A549 (cell line): Measurements from ENCODE around the gene AUTS2.

Experiments
- EHMT2 ChIP-seq: fragments of 200-600 bp; sonication (generic); IDR thresholded peaks from 2 replicates; pipeline ENCODE4 v1.6.1; 2016; ENCODE audit warnings: antibody characterized with exemption, low read depth, mild to moderate bottlenecking, moderate library complexity
- HEYL ChIP-seq: fragments of 250-450 bp; sonication (Bioruptor Pico); IDR thresholded peaks from 2 replicates; pipeline ENCODE4 v1.8.0; 2021; ENCODE audit warnings: mild to moderate bottlenecking, moderate library complexity
- MYC ChIP-seq: IDR thresholded peaks from 2 replicates; pipeline ENCODE4 v1.6.1; 2012; ENCODE audit warnings: mild to moderate bottlenecking, inconsistent platforms, low read length, improper control_type of control experiment, borderline replicate concordance
- POLR2A ChIP-seq: IDR thresholded peaks from 2 replicates; pipeline ENCODE4 v1.6.1; 2012; ENCODE audit warnings: mild to moderate bottlenecking, low read length
- SMC3 ChIP-seq: fragments of >200 bp; sonication (Bioruptor Twin); formaldehyde crosslinking; IDR thresholded peaks from 3 replicates; pipeline ENCODE4 v1.6.1; 2018; ENCODE audit warnings: inconsistent platforms
- TF ChIP-seq, protein P1 (sequence below): fragments of >200 bp; sonication (Bioruptor Twin); formaldehyde crosslinking; IDR thresholded peaks from 3 replicates; pipeline ENCODE4 v1.5.1; 2016
- TF ChIP-seq, protein P2 (sequence below): fragments of >200 bp; sonication (Bioruptor Twin); formaldehyde crosslinking; IDR thresholded peaks from 3 replicates; pipeline ENCODE4 v1.6.1; 2016
- TF ChIP-seq, protein P3 (sequence below): fragments of 200-600 bp; sonication (generic); IDR thresholded peaks from 2 replicates; pipeline ENCODE4 v1.6.1; 2016; ENCODE audit warnings: antibody characterized with exemption, mild to moderate bottlenecking, moderate library complexity
- TF ChIP-seq, protein P4 (sequence below): IDR thresholded peaks from 2 replicates; pipeline ENCODE4 v1.6.1; 2012

DNA sequence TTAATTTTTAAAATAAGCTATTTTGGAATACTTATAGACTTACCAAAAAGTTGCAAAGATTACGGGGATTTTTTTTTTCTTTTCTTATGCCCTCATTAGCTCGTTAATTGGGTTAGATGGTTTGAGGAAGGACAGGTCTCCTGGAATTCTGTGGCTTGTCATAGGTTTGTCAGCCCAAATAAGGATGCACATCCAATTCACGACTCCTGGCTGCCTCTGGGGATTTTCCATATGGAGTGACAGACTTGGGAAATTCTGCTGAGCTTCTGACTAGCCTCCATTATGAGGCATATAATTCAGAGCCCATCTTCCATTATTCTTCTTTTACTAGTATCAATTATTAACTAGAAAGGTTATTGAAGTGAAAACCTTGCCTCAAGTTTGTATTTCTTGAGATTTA is 102.1 kb downstream of the AUTS2 start:
- TF ChIP-seq, protein P1, sequence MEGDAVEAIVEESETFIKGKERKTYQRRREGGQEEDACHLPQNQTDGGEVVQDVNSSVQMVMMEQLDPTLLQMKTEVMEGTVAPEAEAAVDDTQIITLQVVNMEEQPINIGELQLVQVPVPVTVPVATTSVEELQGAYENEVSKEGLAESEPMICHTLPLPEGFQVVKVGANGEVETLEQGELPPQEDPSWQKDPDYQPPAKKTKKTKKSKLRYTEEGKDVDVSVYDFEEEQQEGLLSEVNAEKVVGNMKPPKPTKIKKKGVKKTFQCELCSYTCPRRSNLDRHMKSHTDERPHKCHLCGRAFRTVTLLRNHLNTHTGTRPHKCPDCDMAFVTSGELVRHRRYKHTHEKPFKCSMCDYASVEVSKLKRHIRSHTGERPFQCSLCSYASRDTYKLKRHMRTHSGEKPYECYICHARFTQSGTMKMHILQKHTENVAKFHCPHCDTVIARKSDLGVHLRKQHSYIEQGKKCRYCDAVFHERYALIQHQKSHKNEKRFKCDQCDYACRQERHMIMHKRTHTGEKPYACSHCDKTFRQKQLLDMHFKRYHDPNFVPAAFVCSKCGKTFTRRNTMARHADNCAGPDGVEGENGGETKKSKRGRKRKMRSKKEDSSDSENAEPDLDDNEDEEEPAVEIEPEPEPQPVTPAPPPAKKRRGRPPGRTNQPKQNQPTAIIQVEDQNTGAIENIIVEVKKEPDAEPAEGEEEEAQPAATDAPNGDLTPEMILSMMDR, result no peak
- TF ChIP-seq EHMT2 (no peak), SMC3 (no peak), MYC (no peak), HEYL (CRISPR knock-in tag) (no peak), POLR2A (no peak)
- TF ChIP-seq, protein P2, sequence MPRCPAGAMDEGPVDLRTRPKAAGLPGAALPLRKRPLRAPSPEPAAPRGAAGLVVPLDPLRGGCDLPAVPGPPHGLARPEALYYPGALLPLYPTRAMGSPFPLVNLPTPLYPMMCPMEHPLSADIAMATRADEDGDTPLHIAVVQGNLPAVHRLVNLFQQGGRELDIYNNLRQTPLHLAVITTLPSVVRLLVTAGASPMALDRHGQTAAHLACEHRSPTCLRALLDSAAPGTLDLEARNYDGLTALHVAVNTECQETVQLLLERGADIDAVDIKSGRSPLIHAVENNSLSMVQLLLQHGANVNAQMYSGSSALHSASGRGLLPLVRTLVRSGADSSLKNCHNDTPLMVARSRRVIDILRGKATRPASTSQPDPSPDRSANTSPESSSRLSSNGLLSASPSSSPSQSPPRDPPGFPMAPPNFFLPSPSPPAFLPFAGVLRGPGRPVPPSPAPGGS, result no peak
- TF ChIP-seq, protein P3, sequence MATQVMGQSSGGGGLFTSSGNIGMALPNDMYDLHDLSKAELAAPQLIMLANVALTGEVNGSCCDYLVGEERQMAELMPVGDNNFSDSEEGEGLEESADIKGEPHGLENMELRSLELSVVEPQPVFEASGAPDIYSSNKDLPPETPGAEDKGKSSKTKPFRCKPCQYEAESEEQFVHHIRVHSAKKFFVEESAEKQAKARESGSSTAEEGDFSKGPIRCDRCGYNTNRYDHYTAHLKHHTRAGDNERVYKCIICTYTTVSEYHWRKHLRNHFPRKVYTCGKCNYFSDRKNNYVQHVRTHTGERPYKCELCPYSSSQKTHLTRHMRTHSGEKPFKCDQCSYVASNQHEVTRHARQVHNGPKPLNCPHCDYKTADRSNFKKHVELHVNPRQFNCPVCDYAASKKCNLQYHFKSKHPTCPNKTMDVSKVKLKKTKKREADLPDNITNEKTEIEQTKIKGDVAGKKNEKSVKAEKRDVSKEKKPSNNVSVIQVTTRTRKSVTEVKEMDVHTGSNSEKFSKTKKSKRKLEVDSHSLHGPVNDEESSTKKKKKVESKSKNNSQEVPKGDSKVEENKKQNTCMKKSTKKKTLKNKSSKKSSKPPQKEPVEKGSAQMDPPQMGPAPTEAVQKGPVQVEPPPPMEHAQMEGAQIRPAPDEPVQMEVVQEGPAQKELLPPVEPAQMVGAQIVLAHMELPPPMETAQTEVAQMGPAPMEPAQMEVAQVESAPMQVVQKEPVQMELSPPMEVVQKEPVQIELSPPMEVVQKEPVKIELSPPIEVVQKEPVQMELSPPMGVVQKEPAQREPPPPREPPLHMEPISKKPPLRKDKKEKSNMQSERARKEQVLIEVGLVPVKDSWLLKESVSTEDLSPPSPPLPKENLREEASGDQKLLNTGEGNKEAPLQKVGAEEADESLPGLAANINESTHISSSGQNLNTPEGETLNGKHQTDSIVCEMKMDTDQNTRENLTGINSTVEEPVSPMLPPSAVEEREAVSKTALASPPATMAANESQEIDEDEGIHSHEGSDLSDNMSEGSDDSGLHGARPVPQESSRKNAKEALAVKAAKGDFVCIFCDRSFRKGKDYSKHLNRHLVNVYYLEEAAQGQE, result no peak
- TF ChIP-seq, protein P4, sequence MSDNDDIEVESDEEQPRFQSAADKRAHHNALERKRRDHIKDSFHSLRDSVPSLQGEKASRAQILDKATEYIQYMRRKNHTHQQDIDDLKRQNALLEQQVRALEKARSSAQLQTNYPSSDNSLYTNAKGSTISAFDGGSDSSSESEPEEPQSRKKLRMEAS, result no peak
